Measurements from ENCODE around the gene ELAVL3. TPM values are rescaled to one million over a fixed set of nuclear protein-coding genes. Genes with fewer than 3 reads are reported as not detected.
A peak's percentile ranks its signal among the peaks of the same experiment; 100 is the strongest.
"Not testable (repeated sequence)": the region's sequence is repeated elsewhere in the genome, so short reads cannot be mapped to it uniquely, and the experiment has no call there.

ELAVL3 gene
- total RNA-seq, 1 donor from 2014 or later = 0.66 TPM

GRCh38 chr19:11460207-11460606 lies 20.6 kb downstream of the ELAVL3 start:
- intact Hi-C loops (cut with micrococcal nuclease) = no loop called here
- H3K27ac ChIP-seq (replicated peaks) = no peak overlapping the region
- DNase-seq = no peak
- H3K9me3 ChIP-seq (replicated peaks) = no peaks in the 10 kb centered on the region
- peaks cover 49% of the 10 kb centered on the region for H3K27me3 ChIP-seq (ENCODE audit: low read depth)
- no peak overlapping the region for H3K4me3 ChIP-seq
- no peaks in the 10 kb centered on the region for H3K4me1 ChIP-seq
- H3K36me3 ChIP-seq = no peaks in the 10 kb centered on the region
- peak; percentile 23 for TF ChIP-seq CTCF (IDR thresholded peaks at IDR 0.05; ENCODE audit: borderline replicate concordance)

GRCh38 chr19:11458912-11459311 lies 21.9 kb downstream of the ELAVL3 start:
- H3K9me3 ChIP-seq (replicated peaks); intact Hi-C loops (cut with micrococcal nuclease); H3K36me3 ChIP-seq; H3K4me1 ChIP-seq; H3K4me3 ChIP-seq; H3K27ac ChIP-seq (replicated peaks); DNase-seq: not testable (repeated sequence)
- H3K27me3 ChIP-seq (ENCODE audit: low read depth) = peaks cover 52% of the 10 kb centered on the region

GRCh38 chr19:11458236-11458900 lies 22.5 kb downstream of the ELAVL3 start:
- no peak for TF ChIP-seq CTCF (IDR thresholded peaks at IDR 0.05; ENCODE audit: borderline replicate concordance)
- intact Hi-C loops (cut with micrococcal nuclease) = no loop called here

GRCh38 chr19:11457831-11458230 lies 23.0 kb downstream of the ELAVL3 start:
- intact Hi-C loops (cut with micrococcal nuclease) = no loop called here
- peaks cover 61% of the 10 kb centered on the region for H3K27me3 ChIP-seq (ENCODE audit: low read depth)
- DNase-seq = no peak
- H3K4me1 ChIP-seq = no peaks in the 10 kb centered on the region
- no peaks in the 10 kb centered on the region for H3K9me3 ChIP-seq (replicated peaks)
- H3K36me3 ChIP-seq = no peaks in the 10 kb centered on the region
- no peak for TF ChIP-seq CTCF (IDR thresholded peaks at IDR 0.05; ENCODE audit: borderline replicate concordance)
- H3K4me3 ChIP-seq = no peak overlapping the region
- H3K27ac ChIP-seq (replicated peaks) = no peak overlapping the region

More at GRCh38 chr19:11458236-11458900, 22.5 kb downstream of the ELAVL3 start:
- Histone ChIP-seq H3K36me3 (no peaks in the 10 kb centered on the region), H3K27me3 (ENCODE audit: low read depth) (peaks cover 56% of the 10 kb centered on the region), H3K27ac (replicated peaks) (no peak overlapping the region), H3K9me3 (replicated peaks) (no peaks in the 10 kb centered on the region), H3K4me3 (no peak overlapping the region), H3K4me1 (no peaks in the 10 kb centered on the region)
- DNase-seq = no peak

- peaks cover 68% of the 10 kb centered on the region for H3K27me3 ChIP-seq (ENCODE audit: low read depth)
- DNase-seq = no peak
- H3K4me1 ChIP-seq = no peaks in the 10 kb centered on the region
- no peak overlapping the region for H3K4me3 ChIP-seq
- TF ChIP-seq CTCF (IDR thresholded peaks at IDR 0.05; ENCODE audit: borderline replicate concordance) = no peak
- intact Hi-C loops (cut with micrococcal nuclease) = no loop called here
- H3K36me3 ChIP-seq = no peaks in the 10 kb centered on the region
- no peak overlapping the region for H3K27ac ChIP-seq (replicated peaks)
- no peaks in the 10 kb centered on the region for H3K9me3 ChIP-seq (replicated peaks)
Measured at GRCh38 chr19:11457115-11457514, 23.7 kb downstream of the ELAVL3 start.

GRCh38 chr19:11456659-11457058 lies 24.2 kb downstream of the ELAVL3 start:
- Histone ChIP-seq H3K4me1 (no peaks in the 10 kb centered on the region), H3K9me3 (replicated peaks) (no peaks in the 10 kb centered on the region), H3K27me3 (ENCODE audit: low read depth) (peaks cover 73% of the 10 kb centered on the region), H3K27ac (replicated peaks) (no peak overlapping the region), H3K4me3 (no peak overlapping the region), H3K36me3 (no peaks in the 10 kb centered on the region)
- TF ChIP-seq CTCF (IDR thresholded peaks at IDR 0.05; ENCODE audit: borderline replicate concordance) = no peak
- intact Hi-C loops (cut with micrococcal nuclease) = no loop called here
- DNase-seq = no peak

- H3K4me1 ChIP-seq; DNase-seq; intact Hi-C loops (cut with micrococcal nuclease); H3K4me3 ChIP-seq; H3K9me3 ChIP-seq (replicated peaks); H3K27ac ChIP-seq (replicated peaks); H3K36me3 ChIP-seq: not testable (repeated sequence)
- H3K27me3 ChIP-seq (ENCODE audit: low read depth) = peaks cover 69% of the 10 kb centered on the region
Measured at GRCh38 chr19:11455233-11455554, 25.7 kb downstream of the ELAVL3 start.
